Activated naive CD8-positive, alpha-beta T cell (primary cell): ENCODE results near the gene LHX5.

Source experiments
- H3K27ac Mint-ChIP-seq: one replicate; pipeline ENCODE4 v1.8.0; 2021; ENCODE audit warnings: mixed read lengths
- H3K27me3 Mint-ChIP-seq: one replicate; pipeline ENCODE4 v1.8.0; 2021; ENCODE audit warnings: mixed read lengths
- H3K36me3 Mint-ChIP-seq: one replicate; pipeline ENCODE4 v1.8.0; 2021; ENCODE audit warnings: mixed read lengths
- H3K4me1 Mint-ChIP-seq: one replicate; pipeline ENCODE4 v1.8.0; 2021; ENCODE audit warnings: low read depth, mixed read lengths
- H3K4me3 Mint-ChIP-seq: one replicate; pipeline ENCODE4 v1.8.0; 2021; ENCODE audit warnings: mild to moderate bottlenecking, mixed read lengths
- H3K9me3 Mint-ChIP-seq: one replicate; pipeline ENCODE4 v1.8.0; 2021; ENCODE audit warnings: low read depth, mixed read lengths

Gene LHX5

DNA sequence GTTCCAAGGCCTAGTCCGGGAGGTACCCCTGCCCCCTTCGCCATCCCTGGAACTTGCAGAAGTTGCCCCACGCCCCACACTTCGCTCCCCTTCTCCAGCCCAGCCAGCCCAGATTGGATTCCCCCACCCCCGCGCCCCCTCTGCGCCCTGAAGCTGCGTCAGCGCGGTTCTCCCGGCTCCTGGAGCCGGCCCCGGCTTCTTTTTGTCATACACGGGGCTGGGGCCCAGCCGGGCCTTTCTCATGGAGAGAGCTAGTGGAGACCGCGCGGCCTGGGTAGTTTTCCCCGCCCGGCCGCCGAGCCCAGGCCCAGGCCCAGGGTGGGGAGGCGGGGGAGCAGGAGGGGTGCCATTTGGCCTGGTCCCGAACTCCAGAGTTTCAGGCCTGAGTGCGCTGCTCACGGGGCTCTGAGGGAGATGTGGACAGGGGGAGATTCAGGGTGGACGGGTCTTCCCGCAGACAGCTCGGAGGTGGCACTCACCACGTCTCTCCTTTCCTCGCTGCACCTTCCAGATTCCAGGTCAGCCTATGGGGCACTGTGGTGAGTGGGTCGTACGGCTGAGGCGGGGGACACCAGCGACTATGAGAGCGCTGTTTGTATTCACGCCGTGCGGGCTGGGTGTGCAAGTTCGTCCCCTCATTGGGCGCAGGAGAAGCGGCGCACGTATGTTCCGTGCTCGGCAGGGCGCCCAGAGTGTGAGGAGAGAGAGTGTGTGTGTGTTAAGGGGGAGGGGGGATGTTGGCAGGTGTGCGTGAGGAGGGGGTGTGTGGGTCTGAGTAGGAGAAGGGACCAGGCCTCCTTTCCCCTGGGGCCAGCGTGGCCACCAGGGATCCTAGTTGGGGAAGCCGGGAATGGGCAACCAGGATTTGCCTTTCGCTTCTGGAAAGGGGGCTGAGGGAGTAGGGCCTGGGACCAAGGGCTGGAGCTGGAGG, 785 bp upstream of the LHX5 start:
- no peaks in the 10 kb centered on the region for H3K9me3 Mint-ChIP-seq
- H3K36me3 Mint-ChIP-seq = no peaks in the 10 kb centered on the region
- H3K4me3 Mint-ChIP-seq = no peak overlapping the region
- peaks cover 46% of the 10 kb centered on the region for H3K27me3 Mint-ChIP-seq
- H3K27ac Mint-ChIP-seq = no peak overlapping the region
- H3K4me1 Mint-ChIP-seq = peaks cover 22% of the 10 kb centered on the region

DNA sequence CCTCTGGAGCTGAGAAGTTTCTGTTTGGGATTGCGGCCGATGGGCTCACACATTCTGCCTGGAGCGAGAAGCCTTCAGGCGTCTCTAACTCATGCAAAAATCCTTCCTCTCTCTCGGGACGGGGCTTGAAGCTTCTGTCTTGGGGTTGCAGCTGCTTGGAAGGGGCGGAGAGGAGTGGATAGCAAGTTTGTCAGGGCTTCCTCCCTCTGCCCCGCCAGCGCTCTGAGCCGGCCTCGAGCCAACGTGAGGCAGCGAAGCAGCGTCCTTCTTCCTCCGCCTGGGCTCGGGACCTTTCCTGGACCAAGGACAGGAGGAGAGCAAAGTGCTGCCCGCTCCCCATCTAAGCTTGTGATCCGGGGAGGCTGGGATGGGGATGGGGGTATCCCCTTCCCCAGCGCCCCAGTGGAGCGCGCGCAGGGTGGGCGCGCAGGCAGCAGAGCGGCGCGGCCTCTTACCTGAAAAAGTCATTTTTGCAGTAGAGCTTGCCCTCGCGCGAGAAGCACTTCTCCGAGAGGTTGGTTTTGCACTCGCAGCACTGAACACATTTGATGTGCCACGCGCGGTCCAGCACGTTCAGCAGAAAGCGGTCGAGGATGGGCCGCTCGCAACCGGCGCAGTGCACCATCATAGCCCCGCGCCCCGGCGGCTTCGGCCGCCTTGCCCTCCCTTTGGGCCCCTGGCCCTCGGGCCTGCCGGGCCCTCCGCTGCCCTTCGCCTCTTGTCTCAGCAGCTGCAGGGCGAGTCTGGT, 626 bp downstream of the LHX5 start:
- H3K9me3 Mint-ChIP-seq = no peaks in the 10 kb centered on the region
- no peaks in the 10 kb centered on the region for H3K36me3 Mint-ChIP-seq
- H3K27me3 Mint-ChIP-seq = peaks cover 51% of the 10 kb centered on the region
- no peak overlapping the region for H3K27ac Mint-ChIP-seq
- H3K4me1 Mint-ChIP-seq = peaks cover 28% of the 10 kb centered on the region
- no peak overlapping the region for H3K4me3 Mint-ChIP-seq

DNA sequence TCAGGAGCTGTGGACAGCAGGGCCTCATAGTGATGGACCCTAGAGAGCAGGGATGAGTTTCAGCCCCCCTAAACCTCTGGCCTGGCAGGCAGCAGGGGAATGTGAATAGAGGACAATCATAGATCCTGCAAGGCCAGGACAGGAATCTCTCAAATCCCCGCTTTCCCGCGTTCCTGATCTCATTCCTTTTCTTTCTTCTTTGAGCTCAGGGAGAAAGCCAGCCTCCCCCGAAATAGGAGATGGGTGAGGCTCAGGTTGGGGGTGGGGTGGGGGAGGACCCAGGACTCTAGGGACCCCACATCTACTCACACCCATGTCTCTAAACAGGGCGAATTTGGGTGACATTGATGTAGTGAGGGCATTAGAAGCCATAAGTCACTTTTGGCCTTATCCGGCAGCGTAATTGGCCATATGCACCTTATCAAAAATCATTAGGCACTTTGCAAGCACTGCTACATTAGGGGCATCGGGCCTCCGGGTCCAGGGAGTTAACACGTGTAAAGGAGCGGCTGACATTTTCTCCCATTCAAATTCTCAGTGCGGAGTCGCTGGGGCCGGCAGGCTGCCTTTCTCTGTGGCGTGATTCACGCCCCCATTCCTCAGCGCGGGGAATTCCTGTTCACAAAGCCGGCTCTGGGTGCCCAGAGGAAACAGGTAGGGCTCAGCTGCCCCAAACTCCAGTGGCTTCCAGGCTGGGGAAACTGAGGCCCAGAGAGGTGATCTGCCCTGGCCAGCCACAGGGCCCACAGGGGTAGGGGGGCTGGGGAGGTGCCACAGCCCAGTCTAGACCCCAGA, 1.5 kb downstream of the LHX5 start:
- Mint-ChIP-seq H3K9me3 (no peaks in the 10 kb centered on the region), H3K36me3 (no peaks in the 10 kb centered on the region), H3K4me3 (no peak overlapping the region), H3K4me1 (peaks cover 28% of the 10 kb centered on the region), H3K27ac (no peak overlapping the region), H3K27me3 (peaks cover 49% of the 10 kb centered on the region)

DNA sequence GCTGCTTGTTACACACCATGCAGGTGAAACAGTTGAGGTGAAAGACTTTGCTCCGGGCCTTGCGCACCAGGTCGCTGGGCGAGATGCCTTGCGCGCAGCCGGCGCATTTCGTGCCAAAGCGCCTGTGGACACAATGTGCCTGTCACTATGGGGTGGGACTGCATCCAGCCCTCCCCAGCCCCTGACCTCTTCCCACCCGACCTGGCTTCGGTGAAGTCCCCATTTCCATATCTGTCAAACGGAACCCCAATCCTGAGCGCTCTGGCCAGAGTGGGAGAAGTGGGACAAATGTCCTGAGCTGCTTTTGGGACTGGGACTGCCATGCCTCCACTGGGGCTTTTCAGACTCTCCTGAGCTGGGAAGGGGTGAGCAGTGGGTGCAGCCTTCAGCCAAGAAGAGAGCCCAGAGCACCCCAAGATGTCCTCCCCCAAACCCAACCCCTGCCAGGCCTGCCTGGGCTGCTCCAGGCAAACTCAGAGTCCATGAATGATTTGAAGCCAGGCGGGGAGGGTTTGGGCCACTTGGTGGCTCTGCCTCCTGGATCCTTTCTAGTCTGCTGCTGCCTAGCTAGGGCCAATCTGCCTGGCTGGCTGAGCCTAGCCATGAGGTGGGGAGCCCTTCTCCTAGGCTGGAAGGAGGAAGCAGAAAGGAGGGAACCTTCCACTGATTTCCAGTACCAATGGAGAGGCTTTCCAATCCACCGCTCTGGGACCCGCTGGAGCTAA, 2.3 kb downstream of the LHX5 start:
- H3K4me1 Mint-ChIP-seq = peaks cover 33% of the 10 kb centered on the region
- no peaks in the 10 kb centered on the region for H3K36me3 Mint-ChIP-seq
- H3K27ac Mint-ChIP-seq = no peak overlapping the region
- H3K9me3 Mint-ChIP-seq = no peaks in the 10 kb centered on the region
- H3K27me3 Mint-ChIP-seq = peaks cover 43% of the 10 kb centered on the region
- H3K4me3 Mint-ChIP-seq = no peak overlapping the region

DNA sequence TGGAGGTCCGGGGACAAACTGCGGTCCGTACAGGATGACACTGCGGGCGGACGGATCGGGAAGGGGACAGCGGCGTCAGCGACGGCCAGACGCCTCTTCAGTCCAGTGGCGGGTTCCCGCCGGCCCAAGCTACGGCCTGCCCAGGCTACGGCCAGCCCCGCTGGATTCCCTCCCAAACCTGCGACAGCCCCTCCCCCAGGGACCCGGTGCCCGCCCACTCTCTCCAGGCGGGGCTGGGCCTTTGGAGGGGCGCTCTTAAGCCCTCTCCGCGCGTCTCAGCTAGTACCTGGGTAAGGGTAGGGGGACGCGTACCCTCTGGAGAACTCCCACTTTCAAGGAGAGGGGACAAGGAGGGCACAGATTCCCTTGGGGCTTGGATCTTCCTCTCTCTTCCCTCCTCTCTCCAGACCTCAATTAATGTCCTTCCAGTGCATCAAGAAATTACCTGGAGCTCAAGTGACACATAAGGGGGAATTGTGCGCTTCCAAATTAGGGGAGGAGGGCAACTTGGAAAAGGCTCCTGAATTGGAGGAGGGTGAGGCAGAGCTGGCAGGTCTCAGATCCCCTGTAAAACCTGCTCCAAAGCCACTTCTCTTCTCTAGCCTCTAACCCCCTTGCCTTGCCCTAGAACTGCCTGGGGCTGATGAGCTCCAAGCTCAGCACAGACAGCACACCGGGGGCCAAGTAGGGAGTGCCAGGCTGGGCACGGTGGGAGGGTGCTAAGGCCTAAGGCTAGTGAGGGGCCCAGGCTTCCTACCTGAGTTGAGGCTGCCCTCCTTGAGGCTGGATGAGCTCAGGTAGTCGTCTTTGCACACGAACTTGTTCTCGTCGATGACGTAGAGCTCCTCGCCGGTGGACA, 3.1 kb downstream of the LHX5 start:
- H3K27me3 Mint-ChIP-seq = peaks cover 44% of the 10 kb centered on the region
- H3K36me3 Mint-ChIP-seq = no peaks in the 10 kb centered on the region
- peak overlapping the region; percentile 77 for H3K27ac Mint-ChIP-seq
- no peaks in the 10 kb centered on the region for H3K9me3 Mint-ChIP-seq
- peaks cover 36% of the 10 kb centered on the region for H3K4me1 Mint-ChIP-seq
- H3K4me3 Mint-ChIP-seq = peak overlapping the region; percentile 58

DNA sequence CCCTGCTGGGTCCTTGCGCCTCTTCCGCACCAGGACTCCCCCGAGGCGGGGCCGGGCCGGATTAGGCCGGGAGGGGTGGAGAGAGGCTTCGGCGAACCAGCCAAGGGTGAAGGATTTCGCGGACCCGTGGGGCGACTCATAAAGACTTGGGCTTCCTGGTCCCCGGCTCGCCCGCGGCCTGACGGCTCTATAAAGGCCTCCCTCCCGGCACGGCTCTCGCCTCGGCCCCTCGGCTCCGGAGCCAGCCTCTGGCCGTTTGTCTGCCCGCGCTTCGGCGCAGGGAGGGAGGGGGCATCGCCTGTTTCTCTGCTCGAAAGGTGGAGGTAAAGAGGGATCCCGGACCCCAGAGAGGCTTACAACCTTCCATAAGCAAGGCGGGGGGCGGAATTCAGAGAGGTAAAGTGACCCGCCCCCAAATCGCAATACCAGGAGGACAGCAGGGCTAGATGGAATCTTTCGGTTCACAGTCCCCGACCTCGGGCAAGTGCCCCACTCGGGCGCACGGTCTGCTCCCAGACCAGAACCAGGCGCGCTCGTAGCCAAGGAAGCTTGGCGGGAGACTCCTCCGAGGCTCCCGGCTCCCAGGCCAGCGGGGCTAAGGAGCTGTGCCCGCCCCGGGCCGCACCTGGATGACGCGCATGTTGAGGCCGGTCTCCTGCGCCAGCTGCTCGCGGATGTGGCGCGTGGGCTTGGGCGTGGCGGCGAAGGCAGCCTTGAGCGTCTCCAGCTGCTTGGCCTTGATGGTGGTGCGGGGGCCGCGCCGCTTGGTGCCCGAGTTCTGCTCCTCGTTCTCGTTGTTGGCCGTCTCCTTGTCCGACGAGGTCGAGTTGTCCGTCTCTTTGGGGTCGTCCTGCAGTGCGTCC, 3.9 kb downstream of the LHX5 start:
- Mint-ChIP-seq H3K36me3 (no peaks in the 10 kb centered on the region), H3K4me1 (peaks cover 35% of the 10 kb centered on the region), H3K27ac (no peak overlapping the region), H3K9me3 (no peaks in the 10 kb centered on the region), H3K4me3 (peak overlapping the region; percentile 10), H3K27me3 (peaks cover 37% of the 10 kb centered on the region)

DNA sequence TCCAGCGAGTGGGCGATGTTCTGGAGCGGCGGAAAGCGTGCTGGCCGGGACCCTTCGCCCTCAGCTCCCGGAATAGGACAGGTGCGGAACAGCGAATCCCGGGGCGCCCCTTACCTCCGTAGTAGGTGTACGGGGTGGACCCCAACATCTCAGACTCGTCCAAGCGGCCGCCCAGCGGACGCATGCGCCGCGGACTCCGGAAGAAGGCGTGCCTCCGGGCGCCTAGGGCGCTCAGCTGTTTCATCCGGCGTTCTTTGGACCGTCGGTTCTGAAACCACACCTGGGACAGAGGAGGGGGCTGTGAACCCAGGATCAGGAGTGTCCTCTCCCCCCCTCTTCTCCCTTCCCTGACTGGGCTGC, 4.5 kb downstream of the LHX5 start:
- H3K4me1 Mint-ChIP-seq = peaks cover 38% of the 10 kb centered on the region
- H3K27me3 Mint-ChIP-seq = peaks cover 38% of the 10 kb centered on the region
- no peaks in the 10 kb centered on the region for H3K9me3 Mint-ChIP-seq
- H3K4me3 Mint-ChIP-seq = peak overlapping the region; percentile 72
- no peak overlapping the region for H3K27ac Mint-ChIP-seq
- no peaks in the 10 kb centered on the region for H3K36me3 Mint-ChIP-seq

DNA sequence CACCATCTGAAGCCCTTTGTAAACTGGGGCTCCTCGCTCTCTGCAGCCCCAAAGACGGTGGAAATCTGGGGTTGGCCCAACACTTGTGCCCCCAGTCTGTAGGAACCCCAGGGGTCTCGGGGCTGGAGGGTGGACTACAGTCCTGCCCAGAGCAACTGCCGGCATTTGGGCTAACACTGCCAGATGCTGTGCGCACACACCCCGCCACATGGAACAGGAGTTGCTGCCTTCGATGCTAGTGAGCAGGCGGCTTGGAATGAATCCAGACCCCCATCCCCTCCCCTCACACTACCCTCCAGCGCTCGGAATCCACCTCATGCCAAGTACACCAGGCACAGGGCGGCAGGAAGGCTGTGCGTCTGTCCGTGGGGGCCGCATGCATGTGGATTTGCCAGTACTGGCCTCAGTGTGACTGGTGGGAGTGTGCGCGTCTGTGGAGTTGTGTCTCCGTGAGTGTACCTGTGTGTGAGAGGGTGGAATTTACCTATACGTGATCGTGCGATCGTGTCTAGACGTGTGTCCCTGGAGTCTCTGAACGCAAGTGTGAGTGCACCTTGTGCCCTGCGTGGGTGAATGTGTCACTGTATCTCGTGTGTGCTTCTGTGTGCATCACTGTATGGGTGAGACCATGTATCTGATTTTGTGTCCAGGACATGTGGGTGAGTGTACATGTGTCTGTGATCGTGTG, 5.1 kb downstream of the LHX5 start:
- Mint-ChIP-seq H3K27me3 (peaks cover 35% of the 10 kb centered on the region), H3K36me3 (no peaks in the 10 kb centered on the region), H3K27ac (no peak overlapping the region), H3K4me3 (peak overlapping the region; percentile 72), H3K4me1 (peaks cover 37% of the 10 kb centered on the region), H3K9me3 (no peaks in the 10 kb centered on the region)

DNA sequence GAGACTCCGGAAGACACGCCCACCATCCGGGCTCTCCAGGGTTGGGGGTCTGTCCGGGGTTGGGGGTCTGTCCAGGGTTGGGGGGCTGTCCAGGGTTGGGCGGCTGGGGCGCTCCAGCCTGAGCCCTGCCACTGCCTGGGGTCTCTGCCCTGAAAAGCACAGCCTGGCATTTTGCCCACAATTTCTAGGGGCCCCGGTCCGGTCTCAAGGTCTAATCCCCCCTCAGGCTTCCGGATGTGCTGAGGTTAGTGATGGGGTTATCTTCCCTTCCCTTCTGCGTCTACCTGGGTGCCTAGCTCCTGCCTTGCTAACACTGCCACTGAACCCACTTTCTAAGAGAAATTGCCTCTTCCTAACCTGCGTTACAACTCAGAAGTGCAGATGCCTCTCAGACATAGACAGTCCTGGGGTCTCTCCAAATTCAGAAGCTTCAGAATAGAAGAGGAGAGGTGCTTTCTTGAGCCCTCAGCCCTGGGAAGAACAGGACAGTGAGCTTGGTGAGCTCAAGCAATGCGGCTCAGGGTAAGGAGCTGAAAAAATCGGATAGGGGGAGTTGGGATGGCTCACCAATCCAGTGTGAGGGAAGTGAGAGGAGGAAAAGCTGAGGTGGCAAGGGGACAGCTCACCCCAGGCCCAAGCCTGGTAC, 5.7 kb downstream of the LHX5 start:
- Mint-ChIP-seq H3K27me3 (peaks cover 41% of the 10 kb centered on the region), H3K27ac (no peak overlapping the region), H3K9me3 (no peaks in the 10 kb centered on the region), H3K36me3 (no peaks in the 10 kb centered on the region), H3K4me3 (peak overlapping the region; percentile 53), H3K4me1 (peaks cover 38% of the 10 kb centered on the region)

DNA sequence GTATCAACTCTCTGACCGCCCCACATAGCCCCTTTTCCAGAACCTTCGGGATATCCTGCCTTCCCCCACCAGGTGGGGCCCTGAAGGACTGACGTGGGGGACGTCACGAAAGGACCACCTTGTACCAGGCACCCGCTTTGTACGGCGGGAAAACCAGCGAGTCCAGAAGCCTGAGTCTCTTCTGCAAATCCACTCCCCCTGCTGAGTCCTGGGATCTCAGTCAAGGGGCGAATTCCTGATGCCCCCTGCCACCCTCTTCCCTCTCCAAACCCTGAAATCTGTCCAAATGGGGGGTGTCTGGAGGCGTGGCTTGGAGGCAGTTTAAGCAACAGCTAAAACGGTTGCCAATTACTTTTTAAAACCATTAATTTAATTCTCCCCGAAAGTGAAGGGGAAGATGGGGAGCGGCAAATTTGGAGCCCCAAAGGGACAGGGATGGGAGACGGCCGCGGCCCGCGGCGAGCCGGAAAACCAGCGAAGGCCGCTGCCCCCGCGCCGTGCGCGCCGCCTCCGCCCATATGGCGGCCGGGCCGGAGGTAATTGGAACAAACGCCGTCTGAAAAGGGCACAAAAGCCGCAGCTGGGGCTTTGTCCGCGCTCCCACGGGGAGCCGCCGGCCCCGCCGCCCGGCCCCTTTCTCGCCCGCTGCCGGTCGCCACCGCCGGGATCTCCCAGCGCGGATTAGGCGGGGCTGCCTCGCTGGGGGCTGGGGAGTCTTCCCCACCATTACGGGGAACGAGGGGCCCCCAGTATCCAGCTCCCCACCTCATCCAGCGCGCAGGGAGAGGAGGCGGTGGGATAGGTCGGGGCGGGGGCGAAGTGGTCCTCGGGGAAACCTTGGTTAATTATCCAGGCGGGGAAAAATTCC, 6.6 kb downstream of the LHX5 start:
- Mint-ChIP-seq H3K36me3 (no peaks in the 10 kb centered on the region), H3K9me3 (no peaks in the 10 kb centered on the region), H3K27me3 (peaks cover 39% of the 10 kb centered on the region), H3K27ac (no peak overlapping the region), H3K4me3 (peak overlapping the region; percentile 52), H3K4me1 (peaks cover 36% of the 10 kb centered on the region)

DNA sequence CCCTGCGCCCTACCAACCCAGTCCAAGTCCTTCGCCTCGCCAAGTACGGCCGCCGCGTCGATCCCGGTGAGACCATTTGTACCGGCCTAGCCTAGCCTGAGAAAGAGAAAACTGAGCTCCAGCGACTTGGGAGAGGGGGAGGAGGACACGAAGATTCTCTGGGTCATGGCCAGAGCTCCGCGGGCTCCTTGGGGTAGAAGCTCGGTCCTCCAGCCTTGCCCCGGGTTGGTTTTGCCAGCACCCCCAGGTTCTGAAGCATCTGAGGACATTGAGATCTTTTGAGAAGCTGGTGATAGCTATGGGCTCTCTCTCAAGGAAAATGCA, 7.3 kb downstream of the LHX5 start:
- Mint-ChIP-seq H3K36me3 (no peaks in the 10 kb centered on the region), H3K9me3 (no peaks in the 10 kb centered on the region), H3K4me1 (peaks cover 36% of the 10 kb centered on the region), H3K27ac (no peak overlapping the region), H3K4me3 (peak overlapping the region; percentile 52), H3K27me3 (peaks cover 40% of the 10 kb centered on the region)
